Nephron progenitor cell (in vitro differentiated cells): ENCODE data around the gene PSAPL1.

Source experiments
- DNase-seq: peaks from one replicate; pipeline ENCODE4 v3.0.0; 2021
- H3K27ac Mint-ChIP-seq: 2 replicates; pipeline ENCODE4 v1.8.0; 2021; ENCODE audit warnings: mild to moderate bottlenecking, moderate library complexity, mixed read lengths
- H3K27me3 Mint-ChIP-seq: 2 replicates; pipeline ENCODE4 v1.8.0; 2021; ENCODE audit warnings: mild to moderate bottlenecking, low read depth, mixed read lengths; ENCODE audit not compliant: poor library complexity
- H3K36me3 Mint-ChIP-seq: 2 replicates; pipeline ENCODE4 v1.8.0; 2021; ENCODE audit warnings: low read depth, mixed read lengths
- H3K4me1 Mint-ChIP-seq: 2 replicates; pipeline ENCODE4 v1.8.0; 2021; ENCODE audit warnings: mixed read lengths
- H3K4me3 Mint-ChIP-seq: 2 replicates; pipeline ENCODE4 v1.8.0; 2021; ENCODE audit warnings: mild to moderate bottlenecking, moderate library complexity, mixed read lengths
- H3K9me3 Mint-ChIP-seq: 2 replicates; pipeline ENCODE4 v1.8.0; 2021; ENCODE audit warnings: mild to moderate bottlenecking, moderate library complexity, mixed read lengths
- TF ChIP-seq, protein P1 (sequence below): fragments of 200-600 bp; sonication (generic); IDR thresholded peaks from 2 replicates; pipeline ENCODE4 v1.5.0; 2021; ENCODE audit warnings: antibody characterized with exemption

PSAPL1 gene

DNA sequence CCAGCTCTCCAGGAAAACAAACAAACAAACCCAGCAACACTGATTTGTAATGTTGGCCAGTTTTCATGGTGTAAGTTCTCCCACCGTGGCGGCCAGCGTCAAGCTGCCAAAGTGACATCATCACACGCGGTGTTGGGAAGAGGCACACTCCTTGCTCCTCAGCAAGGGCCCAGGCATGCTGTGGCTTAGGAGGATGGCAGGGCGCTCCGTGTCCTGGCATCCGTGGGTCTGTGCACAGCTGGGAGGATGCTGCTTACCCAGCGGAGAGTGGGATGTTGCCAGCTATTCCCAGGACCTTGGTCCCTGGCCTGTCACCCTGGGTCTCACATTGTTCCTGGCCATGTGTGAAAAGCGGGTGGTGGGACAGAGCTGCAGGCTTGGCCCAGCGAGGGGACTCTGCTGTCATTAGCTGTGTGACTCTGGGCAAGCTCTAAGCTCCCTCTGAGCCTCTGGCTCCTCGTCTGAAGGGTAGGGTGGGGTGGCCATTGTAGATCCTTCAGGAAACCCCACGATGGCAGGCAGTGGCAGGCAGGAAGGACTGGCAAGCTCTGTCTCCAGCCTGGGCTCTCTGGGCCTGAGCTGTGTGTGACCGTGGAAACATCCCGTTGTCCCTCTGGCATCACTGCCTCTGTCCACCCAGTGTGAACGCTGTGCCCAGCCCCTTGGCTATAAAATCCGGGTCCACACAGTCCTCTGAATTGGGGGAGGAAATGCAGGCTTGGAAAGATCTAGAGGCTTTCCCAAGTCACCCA lies 10.8 kb downstream of the PSAPL1 start:
- no peaks in the 10 kb centered on the region for H3K36me3 Mint-ChIP-seq
- H3K4me1 Mint-ChIP-seq = peaks cover 49% of the 10 kb centered on the region
- H3K4me3 Mint-ChIP-seq = no peak overlapping the region
- no peak overlapping the region for H3K27ac Mint-ChIP-seq
- H3K9me3 Mint-ChIP-seq = no peaks in the 10 kb centered on the region
- no peak for DNase-seq
- TF ChIP-seq, protein P1, sequence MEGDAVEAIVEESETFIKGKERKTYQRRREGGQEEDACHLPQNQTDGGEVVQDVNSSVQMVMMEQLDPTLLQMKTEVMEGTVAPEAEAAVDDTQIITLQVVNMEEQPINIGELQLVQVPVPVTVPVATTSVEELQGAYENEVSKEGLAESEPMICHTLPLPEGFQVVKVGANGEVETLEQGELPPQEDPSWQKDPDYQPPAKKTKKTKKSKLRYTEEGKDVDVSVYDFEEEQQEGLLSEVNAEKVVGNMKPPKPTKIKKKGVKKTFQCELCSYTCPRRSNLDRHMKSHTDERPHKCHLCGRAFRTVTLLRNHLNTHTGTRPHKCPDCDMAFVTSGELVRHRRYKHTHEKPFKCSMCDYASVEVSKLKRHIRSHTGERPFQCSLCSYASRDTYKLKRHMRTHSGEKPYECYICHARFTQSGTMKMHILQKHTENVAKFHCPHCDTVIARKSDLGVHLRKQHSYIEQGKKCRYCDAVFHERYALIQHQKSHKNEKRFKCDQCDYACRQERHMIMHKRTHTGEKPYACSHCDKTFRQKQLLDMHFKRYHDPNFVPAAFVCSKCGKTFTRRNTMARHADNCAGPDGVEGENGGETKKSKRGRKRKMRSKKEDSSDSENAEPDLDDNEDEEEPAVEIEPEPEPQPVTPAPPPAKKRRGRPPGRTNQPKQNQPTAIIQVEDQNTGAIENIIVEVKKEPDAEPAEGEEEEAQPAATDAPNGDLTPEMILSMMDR = no peak
- peaks cover 12% of the 10 kb centered on the region for H3K27me3 Mint-ChIP-seq

DNA sequence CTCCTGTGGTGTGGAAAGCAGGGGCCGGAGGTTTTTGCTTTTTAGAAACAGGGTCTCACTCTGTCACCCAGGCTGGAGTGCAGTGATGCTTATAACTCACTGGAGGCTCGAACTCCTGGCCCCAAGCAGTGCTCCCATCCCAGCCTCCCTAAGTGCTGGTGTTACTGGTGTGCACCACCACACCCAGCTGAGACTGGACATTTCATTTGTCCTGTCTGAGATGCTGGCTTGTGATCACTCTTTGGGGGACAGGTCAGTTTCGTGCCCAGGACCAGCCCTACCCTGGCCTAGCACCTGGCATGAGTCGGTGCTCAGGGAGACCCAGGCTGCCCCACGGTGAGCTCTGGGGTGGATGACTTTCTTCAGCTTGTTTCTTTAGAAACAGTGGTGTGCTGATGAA lies 11.3 kb downstream of the PSAPL1 start:
- Mint-ChIP-seq H3K27ac (no peak overlapping the region), H3K4me1 (peaks cover 43% of the 10 kb centered on the region), H3K36me3 (no peaks in the 10 kb centered on the region), H3K4me3 (no peak overlapping the region), H3K9me3 (peaks cover 5% of the 10 kb centered on the region), H3K27me3 (peaks cover 12% of the 10 kb centered on the region)
- no peak for DNase-seq
- TF ChIP-seq, protein P1 = no peak

DNA sequence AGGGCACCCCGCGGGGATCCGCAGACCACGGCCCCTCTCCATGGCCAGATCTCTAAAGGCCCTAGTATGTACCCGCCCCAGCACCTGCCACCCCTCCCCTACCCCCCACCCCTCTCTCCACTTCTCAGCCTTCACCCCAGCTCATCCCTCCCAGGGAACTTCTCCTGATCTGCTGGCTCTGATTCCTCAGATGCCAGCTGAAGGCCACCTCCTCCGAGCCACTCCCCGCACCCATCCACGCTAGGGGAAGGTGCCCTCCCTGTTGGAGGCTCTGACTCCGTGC lies 11.9 kb downstream of the PSAPL1 start:
- peaks cover 12% of the 10 kb centered on the region for H3K27me3 Mint-ChIP-seq
- H3K9me3 Mint-ChIP-seq = peaks cover 9% of the 10 kb centered on the region
- peak overlapping the region; percentile 30 for H3K27ac Mint-ChIP-seq
- peaks cover 41% of the 10 kb centered on the region for H3K4me1 Mint-ChIP-seq
- TF ChIP-seq, protein P1 = no peak
- DNase-seq = no peak
- H3K4me3 Mint-ChIP-seq = no peak overlapping the region
- H3K36me3 Mint-ChIP-seq = no peaks in the 10 kb centered on the region

DNA sequence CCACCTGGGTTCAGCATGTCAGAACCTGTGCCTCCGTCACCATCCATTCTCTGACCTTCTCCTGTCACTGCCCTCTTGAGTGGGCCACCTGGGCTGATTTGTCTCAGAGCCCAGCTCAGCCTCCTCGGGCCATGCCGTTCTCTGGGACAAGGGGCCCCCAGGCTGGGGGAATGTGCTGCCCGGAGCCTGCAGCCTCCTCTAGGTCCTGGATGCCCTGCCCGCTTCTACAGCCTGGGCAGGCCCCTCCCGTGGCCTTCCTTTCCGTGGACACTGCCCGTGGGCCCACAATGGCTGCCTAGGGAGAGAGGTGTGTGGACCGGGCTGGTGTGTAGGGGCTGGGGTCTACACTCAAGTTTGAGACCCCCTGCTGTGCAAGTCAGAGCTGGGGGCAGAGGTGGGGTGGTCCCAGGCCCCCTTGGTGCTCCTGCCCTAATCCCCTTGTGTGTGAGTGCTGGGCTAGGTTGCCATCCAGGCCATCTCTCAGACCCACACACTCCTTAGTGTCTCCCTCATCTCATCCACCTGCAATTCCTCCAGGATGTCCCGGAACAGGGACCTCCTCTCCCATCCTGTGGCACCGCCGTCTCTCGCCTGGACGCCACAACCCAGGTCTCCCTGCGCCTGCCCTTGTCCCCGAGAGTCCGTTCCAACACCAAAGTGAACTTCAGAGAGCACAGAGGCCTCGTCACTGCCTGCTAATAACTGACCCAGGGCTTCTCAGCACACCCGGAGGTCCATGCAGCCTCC lies 12.4 kb downstream of the PSAPL1 start:
- no peak for DNase-seq
- H3K27me3 Mint-ChIP-seq = peaks cover 9% of the 10 kb centered on the region
- TF ChIP-seq, protein P1 = no peak
- no peak overlapping the region for H3K4me3 Mint-ChIP-seq
- H3K36me3 Mint-ChIP-seq = no peaks in the 10 kb centered on the region
- H3K27ac Mint-ChIP-seq = no peak overlapping the region
- H3K4me1 Mint-ChIP-seq = peaks cover 41% of the 10 kb centered on the region
- peaks cover 9% of the 10 kb centered on the region for H3K9me3 Mint-ChIP-seq

DNA sequence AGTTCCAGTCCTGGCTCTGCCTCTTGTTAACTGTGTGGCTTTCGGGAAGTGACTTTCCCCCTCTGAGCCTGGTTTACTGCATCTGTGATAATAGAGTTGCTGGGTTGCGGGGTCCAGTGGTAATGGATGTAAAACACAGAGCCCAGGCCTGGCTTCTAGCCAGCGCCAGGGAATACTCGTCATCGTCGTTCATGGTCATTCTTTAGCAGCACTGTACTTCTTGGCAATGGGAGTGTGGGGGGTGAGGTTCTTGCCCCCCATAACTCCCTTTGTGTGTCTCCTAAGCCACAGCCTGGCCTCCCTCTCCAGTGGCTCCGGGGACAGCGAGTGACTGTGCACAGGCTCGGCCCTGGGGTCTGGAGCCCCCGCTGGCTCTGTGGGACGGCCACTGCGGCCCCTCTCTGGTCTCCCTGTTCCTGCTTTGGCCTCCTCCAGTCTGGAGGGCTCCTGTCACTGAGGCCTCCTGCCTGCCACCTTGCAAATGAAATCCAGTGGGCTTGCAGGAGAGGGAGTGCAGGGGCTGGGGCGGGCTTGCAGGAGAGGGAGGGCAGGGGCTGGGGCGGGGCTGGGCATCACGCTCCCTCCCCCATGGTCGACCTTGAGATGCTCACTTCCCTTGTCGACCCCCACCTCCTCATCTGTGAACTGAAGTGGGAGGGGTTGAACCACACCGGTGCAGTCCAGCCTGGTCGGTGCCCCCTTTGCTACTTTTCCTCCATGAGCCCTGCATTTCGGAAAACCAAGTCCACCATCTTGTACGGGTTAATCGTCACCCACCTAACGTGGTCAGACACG lies 13.2 kb downstream of the PSAPL1 start:
- H3K4me3 Mint-ChIP-seq = no peak overlapping the region
- no peak overlapping the region for H3K27ac Mint-ChIP-seq
- no peak for DNase-seq
- peaks cover 9% of the 10 kb centered on the region for H3K27me3 Mint-ChIP-seq
- H3K36me3 Mint-ChIP-seq = no peaks in the 10 kb centered on the region
- TF ChIP-seq, protein P1 = no peak
- peaks cover 41% of the 10 kb centered on the region for H3K4me1 Mint-ChIP-seq
- peaks cover 9% of the 10 kb centered on the region for H3K9me3 Mint-ChIP-seq
